ENCODE data around the gene NR2C2.
"Not testable (repeated sequence)": the region's sequence is repeated elsewhere in the genome, so short reads cannot be mapped to it uniquely, and the experiment has no call there.

Gene NR2C2

GRCh38 chr3:14959359-14959943 is 12.1 kb downstream of the NR2C2 start:
- DNase-seq (ENCODE audit: low read depth): no peak

GRCh38 chr3:14962762-14963161 is 15.4 kb downstream of the NR2C2 start:
- DNase-seq (ENCODE audit: low read depth): no peak

- DNase-seq (ENCODE audit: low read depth): no peak
Measured at GRCh38 chr3:14967285-14967684, 19.9 kb downstream of the NR2C2 start.

GRCh38 chr3:14969671-14970070 is 22.3 kb downstream of the NR2C2 start:
- no peak for DNase-seq (ENCODE audit: low read depth)

- DNase-seq (ENCODE audit: low read depth): no peak
Measured at GRCh38 chr3:14976317-14976716, 28.9 kb downstream of the NR2C2 start.

GRCh38 chr3:14980689-14981088 is 33.3 kb downstream of the NR2C2 start:
- no peak for DNase-seq (ENCODE audit: low read depth)

GRCh38 chr3:14984581-14985113 is 37.3 kb downstream of the NR2C2 start:
- no peak for DNase-seq (ENCODE audit: low read depth)

GRCh38 chr3:14988988-14989394 is 41.6 kb downstream of the NR2C2 start:
- DNase-seq (ENCODE audit: low read depth): peak; percentile 2

GRCh38 chr3:14989943-14990779 is 42.8 kb downstream of the NR2C2 start:
- no peak for DNase-seq (ENCODE audit: low read depth)

GRCh38 chr3:14990780-14991148 is 43.4 kb downstream of the NR2C2 start:
- DNase-seq (ENCODE audit: low read depth): no peak

GRCh38 chr3:14991151-14991742 is 43.9 kb downstream of the NR2C2 start:
- no peak for DNase-seq (ENCODE audit: low read depth)

- no peak for DNase-seq (ENCODE audit: low read depth)
Measured at GRCh38 chr3:14991818-14992612, 44.6 kb downstream of the NR2C2 start.

- DNase-seq (ENCODE audit: low read depth): no peak
Measured at GRCh38 chr3:14997941-14998340, 50.6 kb downstream of the NR2C2 start.

- DNase-seq (ENCODE audit: low read depth): not testable (repeated sequence)
Measured at GRCh38 chr3:14999182-14999581, 51.8 kb downstream of the NR2C2 start.

- DNase-seq (ENCODE audit: low read depth): no peak
Measured at GRCh38 chr3:15007681-15008141, 60.3 kb downstream of the NR2C2 start.

GRCh38 chr3:15009167-15009566 is 61.8 kb downstream of the NR2C2 start:
- no peak for DNase-seq (ENCODE audit: low read depth)

GRCh38 chr3:15010664-15011063 is 63.3 kb downstream of the NR2C2 start:
- no peak for DNase-seq (ENCODE audit: low read depth)

- no peak for DNase-seq (ENCODE audit: low read depth)
Measured at GRCh38 chr3:15011174-15011573, 63.8 kb downstream of the NR2C2 start.

- DNase-seq (ENCODE audit: low read depth): no peak
Measured at GRCh38 chr3:15014606-15015328, 67.4 kb downstream of the NR2C2 start.

GRCh38 chr3:15015456-15015855 is 68.1 kb downstream of the NR2C2 start:
- DNase-seq (ENCODE audit: low read depth): no peak

GRCh38 chr3:15017191-15017590 is 69.8 kb downstream of the NR2C2 start:
- DNase-seq (ENCODE audit: low read depth): no peak

Measured in activated T-helper 9 cell treated with anti-CD3 and anti-CD28 coated beads, Interleukin-2, amount 50 U/mL, for 16 hours (primary cell).